ENCODE measurements around the gene LYPD8. TPM values are rescaled to one million over a fixed set of nuclear protein-coding genes. Genes with fewer than 3 reads are reported as not detected.

LYPD8 gene
- total and polyA plus RNA-seq, 2 experiments from 2014 or later = not detected

DNA sequence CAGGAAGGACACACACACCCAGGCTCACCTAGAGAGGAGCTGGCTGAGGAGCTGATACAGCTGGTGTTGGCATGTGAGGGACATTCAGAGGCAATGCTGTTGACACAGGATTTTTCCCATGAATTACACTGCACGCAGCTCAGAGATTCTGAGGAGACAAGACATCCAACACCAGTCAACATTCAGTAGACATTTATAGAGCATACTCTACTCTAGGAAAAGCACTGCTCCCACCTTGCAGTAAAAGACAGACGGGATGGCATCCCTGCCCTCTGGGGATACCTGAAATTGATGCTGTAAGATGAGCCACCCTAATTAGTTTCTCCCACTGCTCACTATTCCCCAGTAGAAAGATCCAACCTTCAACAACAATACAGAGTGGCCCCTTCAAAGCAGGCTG is 5.1 kb downstream of the LYPD8 start:
- Histone ChIP-seq H3K4me1 (ENCODE audit: insufficient read depth) (no peaks in the 10 kb centered on the region), H3F3A (replicated peaks; ENCODE audit: low read depth) (peaks cover 13% of the 10 kb centered on the region; the same call in 1 of the 2 replicates), H3K4me2 (no peak overlapping the region), H2AFZ (no peak overlapping the region), H4K20me1 (replicated peaks; ENCODE audit: insufficient read depth) (no peaks in the 10 kb centered on the region), H3K27me3 (ENCODE audit: insufficient read depth) (no peaks in the 10 kb centered on the region), H3K79me2 (replicated peaks; ENCODE audit: insufficient read depth) (no peaks in the 10 kb centered on the region), H3K9me2 (ENCODE audit: insufficient read depth) (no peaks in the 10 kb centered on the region), H3K4me3 (no peak overlapping the region), H3K27ac (ENCODE audit: low read depth) (no peak overlapping the region), H3K36me3 (ENCODE audit: insufficient read depth) (no peaks in the 10 kb centered on the region)
- ATAC-seq (no peak), DNase-seq (ENCODE audit: low spot score) (no peak)
- peaks cover 23% of the 10 kb centered on the region for H3K9me3 Mint-ChIP-seq
- TF ChIP-seq POLR2AphosphoS5 (IDR thresholded peaks at IDR 0.05; ENCODE audit: low read depth) = no peak
- TF ChIP-seq ETS1 (IDR thresholded peaks at IDR 0.05) = no peak
- no peak for TF ChIP-seq ZNF331 (CRISPR knock-in tag; IDR thresholded peaks at IDR 0.05; ENCODE audit: low read depth)
- TF ChIP-seq, protein P1, sequence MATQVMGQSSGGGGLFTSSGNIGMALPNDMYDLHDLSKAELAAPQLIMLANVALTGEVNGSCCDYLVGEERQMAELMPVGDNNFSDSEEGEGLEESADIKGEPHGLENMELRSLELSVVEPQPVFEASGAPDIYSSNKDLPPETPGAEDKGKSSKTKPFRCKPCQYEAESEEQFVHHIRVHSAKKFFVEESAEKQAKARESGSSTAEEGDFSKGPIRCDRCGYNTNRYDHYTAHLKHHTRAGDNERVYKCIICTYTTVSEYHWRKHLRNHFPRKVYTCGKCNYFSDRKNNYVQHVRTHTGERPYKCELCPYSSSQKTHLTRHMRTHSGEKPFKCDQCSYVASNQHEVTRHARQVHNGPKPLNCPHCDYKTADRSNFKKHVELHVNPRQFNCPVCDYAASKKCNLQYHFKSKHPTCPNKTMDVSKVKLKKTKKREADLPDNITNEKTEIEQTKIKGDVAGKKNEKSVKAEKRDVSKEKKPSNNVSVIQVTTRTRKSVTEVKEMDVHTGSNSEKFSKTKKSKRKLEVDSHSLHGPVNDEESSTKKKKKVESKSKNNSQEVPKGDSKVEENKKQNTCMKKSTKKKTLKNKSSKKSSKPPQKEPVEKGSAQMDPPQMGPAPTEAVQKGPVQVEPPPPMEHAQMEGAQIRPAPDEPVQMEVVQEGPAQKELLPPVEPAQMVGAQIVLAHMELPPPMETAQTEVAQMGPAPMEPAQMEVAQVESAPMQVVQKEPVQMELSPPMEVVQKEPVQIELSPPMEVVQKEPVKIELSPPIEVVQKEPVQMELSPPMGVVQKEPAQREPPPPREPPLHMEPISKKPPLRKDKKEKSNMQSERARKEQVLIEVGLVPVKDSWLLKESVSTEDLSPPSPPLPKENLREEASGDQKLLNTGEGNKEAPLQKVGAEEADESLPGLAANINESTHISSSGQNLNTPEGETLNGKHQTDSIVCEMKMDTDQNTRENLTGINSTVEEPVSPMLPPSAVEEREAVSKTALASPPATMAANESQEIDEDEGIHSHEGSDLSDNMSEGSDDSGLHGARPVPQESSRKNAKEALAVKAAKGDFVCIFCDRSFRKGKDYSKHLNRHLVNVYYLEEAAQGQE (IDR thresholded peaks at IDR 0.05; ENCODE audit: unreplicated experiment) = no peak
- no peak for TF ChIP-seq EZH2 (IDR thresholded peaks at IDR 0.05; ENCODE audit: low read depth, unreplicated experiment)
- TF ChIP-seq NANOG (IDR thresholded peaks at IDR 0.05; ENCODE audit: borderline replicate concordance) = no peak
- TF ChIP-seq STAT1 (IDR thresholded peaks at IDR 0.05; ENCODE audit: unreplicated experiment) = no peak
- TF ChIP-seq, protein P2, sequence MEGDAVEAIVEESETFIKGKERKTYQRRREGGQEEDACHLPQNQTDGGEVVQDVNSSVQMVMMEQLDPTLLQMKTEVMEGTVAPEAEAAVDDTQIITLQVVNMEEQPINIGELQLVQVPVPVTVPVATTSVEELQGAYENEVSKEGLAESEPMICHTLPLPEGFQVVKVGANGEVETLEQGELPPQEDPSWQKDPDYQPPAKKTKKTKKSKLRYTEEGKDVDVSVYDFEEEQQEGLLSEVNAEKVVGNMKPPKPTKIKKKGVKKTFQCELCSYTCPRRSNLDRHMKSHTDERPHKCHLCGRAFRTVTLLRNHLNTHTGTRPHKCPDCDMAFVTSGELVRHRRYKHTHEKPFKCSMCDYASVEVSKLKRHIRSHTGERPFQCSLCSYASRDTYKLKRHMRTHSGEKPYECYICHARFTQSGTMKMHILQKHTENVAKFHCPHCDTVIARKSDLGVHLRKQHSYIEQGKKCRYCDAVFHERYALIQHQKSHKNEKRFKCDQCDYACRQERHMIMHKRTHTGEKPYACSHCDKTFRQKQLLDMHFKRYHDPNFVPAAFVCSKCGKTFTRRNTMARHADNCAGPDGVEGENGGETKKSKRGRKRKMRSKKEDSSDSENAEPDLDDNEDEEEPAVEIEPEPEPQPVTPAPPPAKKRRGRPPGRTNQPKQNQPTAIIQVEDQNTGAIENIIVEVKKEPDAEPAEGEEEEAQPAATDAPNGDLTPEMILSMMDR (conservative IDR thresholded peaks at IDR 0.05; ENCODE audit: low read depth in 2 of 2) = no peak
- no peak for TF ChIP-seq JUNB (IDR thresholded peaks at IDR 0.05; ENCODE audit: unreplicated experiment)
- H3K36me3 Mint-ChIP-seq (ENCODE audit: low read depth) = peaks cover 18% of the 10 kb centered on the region
- peaks cover 3% of the 10 kb centered on the region for H3K27me3 Mint-ChIP-seq (ENCODE audit: insufficient read depth, low read depth, poor library complexity)
- no peaks in the 10 kb centered on the region for H3K4me1 Mint-ChIP-seq
- H3K27ac Mint-ChIP-seq = no peak overlapping the region
- H3K4me3 Mint-ChIP-seq = no peak overlapping the region

DNA sequence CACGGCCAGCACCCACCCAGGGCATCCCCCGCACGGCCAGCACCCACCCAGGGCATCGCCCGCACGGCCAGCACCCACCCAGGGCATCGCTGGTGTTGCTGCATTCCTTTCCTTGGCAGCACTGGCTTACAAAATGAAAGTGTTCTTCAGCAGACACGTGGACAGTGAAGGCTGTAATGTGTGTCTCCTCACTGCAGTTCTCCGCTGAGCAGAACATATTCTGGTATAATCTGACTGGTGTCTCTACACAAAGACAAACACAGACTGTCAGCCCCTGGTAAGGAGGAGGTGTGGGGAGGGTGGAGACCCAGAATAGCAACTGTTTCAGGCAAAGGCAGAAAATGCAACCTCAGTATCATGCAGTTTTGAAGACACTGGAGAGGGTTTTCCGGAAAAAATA is 7.3 kb downstream of the LYPD8 start:
- Mint-ChIP-seq H3K4me1 (no peaks in the 10 kb centered on the region), H3K36me3 (ENCODE audit: low read depth) (peaks cover 15% of the 10 kb centered on the region), H3K9me3 (peaks cover 46% of the 10 kb centered on the region), H3K27ac (no peak overlapping the region), H3K27me3 (ENCODE audit: insufficient read depth, low read depth, poor library complexity) (peaks cover 3% of the 10 kb centered on the region), H3K4me3 (no peak overlapping the region)
- Histone ChIP-seq H3F3A (replicated peaks; ENCODE audit: low read depth) (peaks cover 2% of the 10 kb centered on the region; the same call in 1 of the 2 replicates), H4K20me1 (replicated peaks; ENCODE audit: insufficient read depth) (no peaks in the 10 kb centered on the region), H3K36me3 (ENCODE audit: insufficient read depth) (no peaks in the 10 kb centered on the region), H3K79me2 (replicated peaks; ENCODE audit: insufficient read depth) (no peaks in the 10 kb centered on the region), H3K4me1 (ENCODE audit: insufficient read depth) (no peaks in the 10 kb centered on the region), H3K9me2 (ENCODE audit: insufficient read depth) (no peaks in the 10 kb centered on the region), H3K27ac (ENCODE audit: low read depth) (no peak overlapping the region), H3K4me3 (no peak overlapping the region), H3K27me3 (ENCODE audit: insufficient read depth) (no peaks in the 10 kb centered on the region), H3K4me2 (no peak overlapping the region), H2AFZ (no peak overlapping the region)
- ATAC-seq = no peak
- no peak for DNase-seq (ENCODE audit: low spot score)
- TF ChIP-seq ETS1 (IDR thresholded peaks at IDR 0.05) = no peak
